HG03558 (cell line): ENCODE data around the gene PTPN23.

Experiments
- ATAC-seq: cut with Tn5 transposase; IDR thresholded peaks from one replicate; pipeline ENCODE4 v1.9.1; 2021; ENCODE audit warnings: moderate number of reproducible peaks; ENCODE audit not compliant: unreplicated experiment; ENCODE audit errors: extremely low read depth

PTPN23 gene

GRCh38 chr3:47404955-47405790 lies 24.4 kb downstream of the PTPN23 start:
- no peak for ATAC-seq

- ATAC-seq, result no peak
These were observed 25.3 kb downstream of the PTPN23 start for GRCh38 chr3:47405820-47406761.

- no peak for ATAC-seq
These were observed 25.9 kb downstream of the PTPN23 start for GRCh38 chr3:47406762-47407149.

- no peak for ATAC-seq
These were observed 26.4 kb downstream of the PTPN23 start for GRCh38 chr3:47407237-47407636.

GRCh38 chr3:47407896-47408838 lies 27.3 kb downstream of the PTPN23 start:
- no peak for ATAC-seq

- no peak for ATAC-seq
These were observed 28.0 kb downstream of the PTPN23 start for GRCh38 chr3:47408839-47409229.

- ATAC-seq, result no peak
These were observed 28.5 kb downstream of the PTPN23 start for GRCh38 chr3:47409284-47409683.

- no peak for ATAC-seq
These were observed 29.0 kb downstream of the PTPN23 start for GRCh38 chr3:47409688-47410416.

GRCh38 chr3:47410417-47410720 lies 29.5 kb downstream of the PTPN23 start:
- ATAC-seq, result no peak

GRCh38 chr3:47410801-47411646 lies 30.2 kb downstream of the PTPN23 start:
- no peak for ATAC-seq

- no peak for ATAC-seq
These were observed 31.1 kb downstream of the PTPN23 start for GRCh38 chr3:47411696-47412452.

- ATAC-seq, result no peak
These were observed 31.6 kb downstream of the PTPN23 start for GRCh38 chr3:47412453-47412756.

GRCh38 chr3:47412842-47413520 lies 32.2 kb downstream of the PTPN23 start:
- no peak for ATAC-seq

- ATAC-seq, result no peak
These were observed 32.9 kb downstream of the PTPN23 start for GRCh38 chr3:47413751-47414150.

- no peak for ATAC-seq
These were observed 33.3 kb downstream of the PTPN23 start for GRCh38 chr3:47414161-47414564.

- no peak for ATAC-seq
These were observed 34.1 kb downstream of the PTPN23 start for GRCh38 chr3:47414666-47415587.

- ATAC-seq, result no peak
These were observed 35.2 kb downstream of the PTPN23 start for GRCh38 chr3:47416041-47416440.
